Daoy (cell line): ENCODE results near the gene CCDC51. TPM values are rescaled to one million over a fixed set of nuclear protein-coding genes. Genes with fewer than 3 reads are reported as not detected.
"Not testable (repeated sequence)": the region's sequence is repeated elsewhere in the genome, so short reads cannot be mapped to it uniquely, and the experiment has no call there.

Source experiments
- DNase-seq: peaks from one replicate; pipeline ENCODE4 v3.0.0-alpha.2; 2015; ENCODE audit warnings: low read depth
- total RNA-seq: library from RNA; depleted of rRNA; stranded (reverse); fragments of >200 nt; shearing (Covaris generic); gene quantifications from 2 replicates; pipeline ENCODE4 v1.2.3, GENCODE V29; 2014; rRNA removed

CCDC51 gene, protein sequence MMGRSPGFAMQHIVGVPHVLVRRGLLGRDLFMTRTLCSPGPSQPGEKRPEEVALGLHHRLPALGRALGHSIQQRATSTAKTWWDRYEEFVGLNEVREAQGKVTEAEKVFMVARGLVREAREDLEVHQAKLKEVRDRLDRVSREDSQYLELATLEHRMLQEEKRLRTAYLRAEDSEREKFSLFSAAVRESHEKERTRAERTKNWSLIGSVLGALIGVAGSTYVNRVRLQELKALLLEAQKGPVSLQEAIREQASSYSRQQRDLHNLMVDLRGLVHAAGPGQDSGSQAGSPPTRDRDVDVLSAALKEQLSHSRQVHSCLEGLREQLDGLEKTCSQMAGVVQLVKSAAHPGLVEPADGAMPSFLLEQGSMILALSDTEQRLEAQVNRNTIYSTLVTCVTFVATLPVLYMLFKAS
- 29.9 and 32.8 TPM in 2 replicates for total RNA-seq

DNA sequence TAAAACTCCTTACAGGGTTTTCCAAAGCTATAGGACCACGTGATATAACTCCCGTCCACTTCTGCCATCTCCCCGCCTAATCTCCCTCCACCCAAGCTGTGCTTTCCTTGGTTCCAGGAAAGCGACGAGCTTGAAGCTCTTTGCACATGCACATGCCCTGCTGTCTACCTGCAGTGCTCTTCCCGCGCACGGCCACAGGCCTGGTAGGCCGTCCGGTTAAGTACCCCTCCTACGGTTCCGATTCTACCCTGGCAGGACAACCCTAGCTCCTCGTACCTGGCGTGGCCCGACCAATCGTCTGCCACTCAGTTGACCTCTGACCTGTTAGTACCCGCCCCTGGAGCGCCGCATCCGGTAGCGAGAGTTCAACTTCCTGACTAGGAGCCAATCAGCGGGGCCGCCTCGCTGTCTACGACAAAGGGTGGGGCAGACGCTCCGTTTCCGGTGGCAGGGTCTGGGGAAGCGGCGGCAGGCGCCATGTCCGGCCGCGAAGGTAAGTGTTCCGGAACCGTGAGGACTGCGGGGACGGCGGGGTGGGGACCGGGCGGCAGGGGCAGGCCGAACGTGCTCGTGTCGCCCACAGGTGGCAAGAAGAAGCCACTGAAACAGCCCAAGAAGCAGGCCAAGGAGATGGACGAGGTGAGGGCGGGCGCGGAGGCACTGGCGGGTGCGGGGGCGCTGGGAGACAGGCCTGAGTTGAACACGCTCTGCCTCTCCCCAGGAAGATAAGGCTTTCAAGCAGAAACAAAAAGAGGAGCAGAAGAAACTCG lies at the start of gene CCDC51, which contains the start of gene TMA7:
CCDC51 (minus strand) TSS at position 300 of the 770 bp plus-strand sequence. CDS start 4,991 bp downstream, outside the sequence.
TMA7 (plus strand) TSS at position 438 of the 770 bp plus-strand sequence; CDS start at position 478, 40 bp downstream.
- DNase-seq: peak; percentile 96

DNA sequence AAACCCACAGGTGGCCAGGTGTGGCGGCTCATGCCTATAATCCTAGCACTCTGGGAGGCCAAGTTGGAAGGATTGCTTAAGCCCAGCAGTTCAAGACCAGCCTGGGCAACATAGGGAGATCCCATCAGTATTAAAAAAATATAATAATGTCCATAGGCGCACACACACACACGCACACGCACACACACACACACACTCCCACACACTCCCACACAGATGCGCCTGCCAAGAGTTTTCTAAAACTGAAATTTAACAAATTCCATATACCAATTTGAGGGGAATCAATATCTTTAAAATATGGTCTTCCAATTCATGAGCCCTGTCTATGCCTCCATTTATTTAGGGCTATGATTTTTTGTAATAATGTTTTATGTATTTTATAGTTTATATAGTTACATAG lies 47.0 kb upstream of the CCDC51 start:
- no peak for DNase-seq

DNA sequence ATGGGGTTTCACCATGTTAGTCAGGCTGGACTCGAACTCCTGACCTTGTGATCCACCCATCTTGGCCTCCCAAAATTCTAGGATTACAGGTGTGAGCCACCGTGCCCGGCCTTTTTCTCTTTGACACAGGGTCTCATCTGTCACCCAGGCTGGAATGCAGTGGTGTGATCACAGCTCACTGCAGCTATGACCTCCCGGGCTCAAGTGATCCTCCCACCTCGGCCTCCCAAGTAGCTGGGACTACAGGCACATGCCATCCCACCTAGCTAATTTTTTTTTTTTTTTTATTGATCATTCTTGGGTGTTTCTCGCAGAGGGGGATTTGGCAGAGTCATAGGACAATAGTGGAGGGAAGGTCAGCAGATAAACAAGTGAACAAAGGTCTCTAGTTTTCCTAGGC lies 42.9 kb upstream of the CCDC51 start:
- not testable (repeated sequence) for DNase-seq

DNA sequence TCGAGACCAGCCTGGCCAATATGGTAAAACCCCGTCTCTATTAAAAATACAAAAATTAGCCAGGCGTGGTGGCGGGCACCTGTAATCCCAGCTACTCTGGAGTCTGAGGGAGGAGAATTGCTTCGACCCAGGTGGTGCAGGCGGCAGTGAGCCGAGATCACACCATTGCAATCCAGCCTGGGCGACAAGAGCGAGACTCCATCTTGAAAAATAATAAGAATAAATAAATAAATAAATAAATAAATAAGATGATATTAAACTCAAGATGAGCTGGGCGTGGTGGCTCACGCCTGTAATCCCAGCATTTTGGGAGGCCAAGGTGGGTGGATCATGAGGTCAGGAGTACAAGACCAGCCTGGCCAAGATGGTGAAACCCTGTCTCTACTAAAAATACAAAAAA lies 41.0 kb upstream of the CCDC51 start:
- DNase-seq: not testable (repeated sequence)

DNA sequence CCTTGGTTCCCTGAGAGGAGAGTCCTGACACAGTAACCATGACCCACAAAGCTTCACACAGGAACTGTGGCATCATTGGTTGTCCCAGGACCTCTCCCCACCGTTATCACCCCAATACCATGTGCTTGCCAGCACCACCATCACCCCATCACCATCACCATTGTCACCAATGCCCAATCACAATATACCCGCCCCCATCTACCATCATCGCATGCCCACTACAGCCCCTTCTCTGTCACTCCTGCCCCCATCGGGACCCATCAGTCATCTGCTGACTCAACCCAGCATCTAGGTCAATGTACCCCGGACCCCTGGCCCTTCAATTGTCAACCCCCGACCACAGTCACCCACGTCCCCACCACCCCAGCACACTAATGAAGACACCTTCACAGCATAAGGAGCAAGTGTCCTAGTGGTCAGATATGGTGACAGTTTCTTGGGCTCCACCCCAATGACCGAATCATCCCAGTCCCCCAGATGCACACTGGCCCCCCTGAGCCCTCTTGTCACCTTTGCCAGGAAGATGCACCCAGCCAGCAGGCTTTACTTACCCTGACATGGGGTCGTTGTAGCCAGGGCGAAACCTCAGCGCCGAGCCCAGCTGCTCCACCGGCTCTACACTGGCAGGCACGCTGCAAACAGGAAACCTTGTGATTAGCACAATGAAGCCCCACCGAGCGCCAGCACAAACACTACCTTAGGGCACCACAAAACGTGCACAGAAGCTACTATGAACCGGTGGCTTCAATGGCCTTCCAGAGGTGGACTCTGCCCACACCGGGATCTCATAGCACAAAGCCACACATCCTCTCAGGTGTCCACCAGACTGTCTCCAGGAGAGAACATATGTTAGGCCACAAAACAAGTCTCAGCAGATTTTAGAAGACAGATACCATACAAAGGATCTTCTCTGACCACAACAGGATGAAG lies 39.0 kb upstream of the CCDC51 start:
- DNase-seq: no peak

DNA sequence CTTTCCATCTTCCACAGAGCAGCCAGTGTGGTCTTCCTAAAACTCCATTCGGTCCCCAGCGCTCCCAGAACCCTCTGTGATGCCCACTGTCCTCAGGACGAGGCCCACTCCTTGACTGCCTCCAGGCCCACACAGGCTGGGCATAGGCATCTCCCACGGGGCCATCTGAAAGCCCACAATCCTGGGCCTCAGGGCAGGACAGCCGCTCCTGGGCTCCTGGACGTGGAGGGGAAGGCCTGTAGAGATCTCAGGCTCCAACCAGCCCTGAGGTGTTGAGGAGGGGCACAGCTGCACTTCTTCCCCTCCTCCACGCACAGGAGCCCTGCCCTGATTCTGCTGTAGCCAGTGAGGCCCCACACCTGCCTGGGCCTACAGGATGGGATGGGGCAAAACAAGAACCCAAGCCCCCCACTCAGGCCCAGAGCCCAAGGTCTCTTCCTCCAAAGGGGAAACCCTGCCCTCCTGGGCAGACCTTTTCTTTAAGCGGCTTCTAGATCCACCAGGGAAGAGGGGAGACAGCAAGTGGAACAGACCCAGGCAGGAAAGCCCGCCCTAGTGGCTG lies 38.1 kb upstream of the CCDC51 start:
- no peak for DNase-seq

DNA sequence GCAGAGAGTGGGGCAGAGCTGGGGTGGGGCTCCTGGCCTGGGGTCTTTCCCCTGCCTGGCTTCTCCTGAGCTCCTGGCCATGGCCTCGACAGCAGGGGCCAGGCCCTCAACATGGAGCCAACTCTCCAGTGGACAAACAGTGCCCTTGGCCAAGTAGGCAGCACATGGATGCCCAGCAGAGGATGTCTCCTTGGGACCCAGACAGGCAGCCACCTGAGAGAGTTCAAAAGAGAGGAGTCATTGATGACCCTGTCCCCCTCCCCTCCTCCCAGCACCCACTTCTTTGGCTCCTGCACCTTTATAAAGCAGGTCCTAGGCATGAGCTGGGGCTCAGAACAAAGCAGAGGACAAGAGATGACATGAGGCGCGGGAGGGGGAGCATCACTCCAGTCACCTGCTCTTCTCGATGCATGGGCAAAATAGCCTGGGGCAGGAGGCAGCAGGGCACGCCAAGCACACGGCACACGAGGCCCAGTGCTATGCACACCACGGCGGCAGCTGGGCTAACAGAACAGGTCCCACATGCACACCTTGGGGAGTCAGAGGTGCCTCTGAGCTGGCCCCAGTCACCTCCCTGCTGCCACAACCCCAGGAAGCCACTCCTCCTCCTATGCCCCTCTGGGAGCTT lies 36.6 kb upstream of the CCDC51 start:
- DNase-seq: no peak

DNA sequence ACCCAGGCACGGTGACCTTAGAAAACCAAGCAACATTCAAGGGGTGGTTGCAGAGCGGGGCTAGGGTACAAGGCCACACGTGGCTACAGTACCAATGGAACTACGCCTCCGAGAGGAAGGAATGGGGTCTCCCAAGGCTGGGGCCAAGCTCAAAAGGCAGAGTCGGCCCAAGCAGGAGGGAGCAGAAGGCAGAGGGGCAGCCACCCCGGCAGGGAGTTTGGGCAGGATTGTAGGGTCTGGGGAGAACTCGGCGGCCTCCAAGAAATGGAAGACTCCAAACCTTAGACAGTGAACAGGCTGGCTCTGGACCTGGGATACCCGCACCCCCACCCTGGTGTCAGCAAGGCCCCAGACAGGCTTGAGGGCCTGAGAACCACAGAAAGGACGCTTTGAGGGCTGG lies 35.3 kb upstream of the CCDC51 start:
- no peak for DNase-seq

DNA sequence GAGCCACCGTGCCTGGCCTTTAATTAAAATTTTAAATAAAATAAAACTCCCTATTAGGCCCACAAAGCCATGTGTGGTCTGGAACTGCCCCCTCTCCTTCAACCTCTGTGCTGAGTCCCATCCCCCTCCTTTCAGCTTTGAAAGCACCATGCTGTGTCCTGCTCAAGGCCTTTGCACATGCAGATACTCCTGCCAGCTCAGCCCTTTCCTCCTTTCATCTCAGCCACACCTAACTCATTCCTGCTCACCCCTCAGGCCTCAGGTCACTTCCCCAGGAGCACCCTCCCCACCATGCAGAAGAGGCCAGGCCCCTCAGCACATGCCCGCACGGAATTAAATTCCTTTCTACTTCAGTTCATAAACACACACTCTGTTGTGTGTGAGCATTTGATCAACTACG lies 34.7 kb upstream of the CCDC51 start:
- DNase-seq: no peak

DNA sequence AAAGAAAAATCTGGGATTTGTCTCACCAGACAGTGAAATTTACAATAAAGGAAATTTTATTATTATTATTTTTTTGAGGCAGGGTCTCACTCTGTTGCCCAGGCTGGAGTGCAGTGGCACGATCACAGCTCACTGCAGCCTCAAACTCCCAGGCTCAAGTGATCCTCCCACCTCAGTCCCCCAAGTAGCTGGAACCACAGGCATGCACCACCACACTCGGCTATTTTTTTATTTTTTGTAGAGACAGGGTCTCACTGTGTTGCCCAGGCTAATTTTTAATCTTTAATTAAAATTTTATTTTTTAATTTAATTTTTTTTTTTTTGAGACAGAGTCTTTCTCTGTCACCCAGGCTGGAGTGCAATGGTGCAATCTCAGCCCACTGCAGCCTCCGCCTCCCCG lies 34.1 kb upstream of the CCDC51 start:
- DNase-seq: not testable (repeated sequence)

DNA sequence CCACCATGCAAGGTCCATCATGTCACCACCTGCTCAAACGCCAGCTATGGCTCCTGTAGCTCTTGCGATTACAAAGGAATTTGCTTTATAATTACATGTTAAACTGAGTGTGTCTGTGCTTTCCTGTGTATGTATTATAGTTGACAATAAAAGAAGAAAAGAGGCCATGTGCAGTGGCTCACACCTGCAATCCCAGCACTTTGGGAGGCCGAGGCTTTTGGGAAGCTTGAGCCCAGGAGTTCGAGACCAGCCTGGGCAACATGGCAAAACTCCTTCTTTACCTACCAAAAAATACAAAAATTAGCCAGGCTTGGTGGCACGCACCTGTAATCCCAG lies 33.7 kb upstream of the CCDC51 start:
- DNase-seq: no peak

DNA sequence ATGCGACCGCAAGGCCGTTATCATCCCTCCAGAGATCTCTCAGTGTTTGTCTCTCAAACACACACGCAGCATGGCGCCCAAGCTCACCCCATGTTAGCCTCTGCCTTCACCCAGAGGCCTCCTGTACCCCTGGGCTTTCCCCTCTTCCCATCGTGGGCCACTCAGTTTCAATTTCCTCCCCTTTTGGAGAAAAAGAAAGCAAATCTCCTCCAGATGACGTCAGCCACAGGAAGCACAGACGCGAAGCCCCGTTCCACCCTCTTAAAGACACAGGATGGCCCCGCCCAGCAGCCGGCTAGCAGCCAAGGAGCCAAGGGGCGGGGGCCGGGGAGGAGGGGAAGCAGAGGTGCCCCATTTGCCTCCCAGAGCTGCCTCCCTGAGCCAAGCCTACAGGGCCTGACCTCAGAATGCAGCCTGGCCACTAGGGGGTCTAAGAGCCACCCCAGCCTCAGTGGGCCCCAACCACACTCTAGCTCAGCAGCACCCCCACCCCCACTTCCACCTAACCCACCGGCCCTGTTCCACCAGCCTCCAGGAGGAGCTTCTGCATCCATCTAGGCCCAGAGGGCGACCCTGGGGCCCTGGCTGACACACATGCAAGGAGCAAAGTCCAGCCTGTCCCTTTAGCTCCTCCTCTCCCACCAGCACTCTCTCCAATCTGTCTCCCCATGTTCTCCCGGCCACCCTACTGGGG lies 33.2 kb upstream of the CCDC51 start:
- peak; percentile 92 for DNase-seq

DNA sequence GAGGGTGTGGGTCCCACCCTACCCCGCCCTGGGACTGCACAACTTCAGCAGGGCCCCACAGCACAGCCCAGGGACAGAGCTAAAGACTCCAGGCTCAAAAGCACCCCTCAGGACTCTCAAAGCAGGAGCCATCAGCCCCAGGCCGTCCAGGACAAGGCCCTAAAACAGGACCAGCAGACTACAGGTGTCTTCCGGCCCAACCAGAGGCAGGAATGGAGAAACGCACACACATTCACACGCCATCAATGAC lies 32.7 kb upstream of the CCDC51 start:
- no peak for DNase-seq

DNA sequence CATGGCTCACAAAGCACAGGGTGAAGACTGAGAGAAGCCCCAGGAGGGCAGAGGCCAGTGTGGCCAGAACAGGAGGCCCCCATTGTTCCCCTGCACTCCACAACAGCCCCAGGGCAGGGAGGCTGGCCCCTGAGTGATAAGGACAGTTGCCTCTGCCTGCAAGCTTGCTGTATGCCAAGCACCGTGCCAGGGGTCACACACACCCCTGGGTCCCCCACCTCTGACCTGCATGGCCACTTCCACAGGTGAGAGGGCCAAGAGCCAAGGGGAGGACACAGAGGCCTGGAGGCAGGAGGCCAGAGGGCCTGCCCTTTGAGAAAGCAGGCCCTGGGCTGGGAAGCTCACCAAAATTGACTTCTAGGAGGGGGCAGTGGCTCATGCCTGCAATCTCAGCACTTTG lies 30.4 kb upstream of the CCDC51 start:
- DNase-seq: no peak

DNA sequence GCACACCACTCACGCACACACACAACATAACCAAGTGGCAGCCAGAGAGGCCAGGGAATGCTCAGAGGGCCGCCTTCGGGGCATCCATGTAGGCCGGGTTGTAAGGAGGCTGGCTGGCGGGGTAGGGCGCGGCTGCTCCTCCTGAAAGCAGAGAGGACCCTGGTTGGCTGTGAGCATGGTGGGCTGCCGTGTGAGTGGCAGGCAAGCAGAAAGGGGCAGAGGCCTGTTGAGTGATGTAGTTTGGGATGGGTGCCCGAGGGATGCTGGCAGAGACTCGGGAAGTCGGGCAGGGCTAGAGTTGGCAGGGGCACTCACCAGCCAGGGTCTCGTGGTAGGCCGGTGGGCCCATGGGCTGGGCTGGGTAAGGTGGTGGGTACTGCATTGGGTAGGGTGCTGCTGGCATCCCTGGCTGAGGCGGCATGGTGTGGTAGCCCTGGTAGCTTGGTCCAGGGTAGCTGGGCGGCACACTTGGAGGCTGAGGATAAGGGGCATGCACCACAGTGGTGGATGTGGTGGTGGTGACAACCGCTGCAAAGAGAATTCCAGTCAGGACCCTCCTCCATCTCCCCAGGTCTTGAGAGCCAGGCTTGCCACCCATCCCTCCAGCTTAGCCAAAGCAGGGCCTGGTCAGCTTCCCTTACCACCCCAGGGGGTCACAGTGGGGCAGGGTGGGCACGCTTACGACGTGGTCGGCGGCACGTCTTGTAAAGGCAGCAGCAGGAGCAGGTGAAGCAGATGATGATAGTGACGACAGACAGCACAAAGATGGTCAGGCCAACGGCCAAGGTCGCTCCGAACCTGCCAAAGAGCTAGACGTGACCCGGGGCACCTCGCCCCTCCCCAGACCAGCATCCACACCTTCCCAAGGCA lies 29.4 kb upstream of the CCDC51 start:
- no peak for DNase-seq

DNA sequence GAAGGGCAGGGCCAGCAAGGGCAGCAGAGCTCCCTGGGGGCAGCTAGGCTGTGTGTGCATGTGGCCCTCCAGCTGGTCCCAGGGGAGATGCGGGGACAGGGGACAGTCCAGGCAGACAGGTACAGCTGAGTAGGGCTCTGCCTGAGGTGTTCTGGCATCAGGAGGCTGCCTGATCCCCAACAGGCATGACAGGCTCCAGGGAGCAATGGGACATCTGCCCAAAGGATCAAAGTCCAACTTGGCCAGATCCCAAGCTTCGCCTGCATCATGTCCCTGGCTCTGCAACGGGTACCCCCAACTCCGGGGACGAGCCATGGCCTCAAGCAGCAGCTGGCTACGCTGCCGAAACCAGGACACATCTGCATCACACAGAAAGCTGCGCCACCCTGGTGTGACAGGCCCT lies 28.4 kb upstream of the CCDC51 start:
- no peak for DNase-seq

DNA sequence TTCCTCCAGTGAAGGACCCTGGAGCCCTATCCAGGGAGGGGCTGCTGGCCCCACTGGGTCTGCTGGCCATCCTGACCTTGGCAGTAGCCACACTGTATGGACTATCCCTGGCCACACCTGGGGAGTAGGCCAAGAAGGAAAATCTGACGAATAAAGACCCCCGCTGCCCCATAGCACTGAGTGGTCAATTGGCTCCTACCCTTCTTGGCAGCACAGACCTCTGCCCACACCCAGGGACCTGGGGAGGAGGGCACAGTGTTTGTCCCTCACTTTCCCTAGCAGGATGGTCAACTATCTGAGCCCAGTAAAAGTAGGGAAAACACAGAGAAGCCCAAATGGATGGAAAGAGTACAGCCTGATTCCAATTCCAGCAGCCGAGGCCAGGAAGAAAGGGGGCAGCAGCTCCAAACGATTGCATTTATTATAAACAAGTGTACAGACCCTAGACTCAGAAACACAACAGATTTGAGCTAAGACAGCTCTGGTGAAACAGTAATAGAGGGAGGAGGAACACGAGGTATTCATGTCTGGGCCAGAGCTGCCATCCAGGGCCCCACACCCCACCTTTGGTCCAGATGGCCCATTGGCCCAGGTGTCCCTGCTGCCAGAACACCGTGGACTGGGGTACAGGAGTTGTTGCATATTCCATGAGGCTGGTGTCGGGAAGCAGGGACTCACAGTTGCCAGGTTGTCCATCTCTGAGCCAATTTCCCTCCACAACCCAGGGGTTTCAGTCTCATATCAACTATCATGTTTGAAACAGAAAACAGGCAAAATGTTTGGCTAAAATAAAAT lies 27.8 kb upstream of the CCDC51 start:
- no peak for DNase-seq

DNA sequence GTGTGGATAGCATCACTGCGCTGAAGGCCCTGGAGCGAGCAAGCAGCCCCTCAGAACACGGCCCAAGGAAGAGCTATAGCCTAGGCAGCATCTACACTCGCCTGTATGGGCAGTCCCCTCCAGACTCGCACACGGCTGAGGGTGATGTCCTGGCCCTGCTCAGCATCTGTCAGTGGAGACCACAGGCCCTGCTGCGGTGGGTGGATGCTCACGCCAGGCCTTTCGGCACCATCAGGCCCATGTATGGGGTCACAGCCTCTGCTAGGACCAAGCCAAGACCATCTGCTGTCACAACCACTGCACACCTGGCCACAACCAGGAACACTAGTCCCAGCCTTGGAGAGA lies 27.2 kb upstream of the CCDC51 start:
- no peak for DNase-seq
